SU-DHL-6 (cell line): ENCODE measurements around the gene CMTM7.

Experiments used
- H2AFZ ChIP-seq: fragments of 200-600 bp; sonication (generic); 2 replicates; pipeline ENCODE4 v1.6.1; 2014; ENCODE audit warnings: low read depth, mild to moderate bottlenecking, moderate library complexity, mixed read lengths, antibody characterized with exemption, low read length; ENCODE audit not compliant: severe bottlenecking
- H3F3A ChIP-seq: fragments of 200-600 bp; shearing (Covaris generic); 2 replicates; pipeline ENCODE4 v1.6.0; 2016; ENCODE audit warnings: antibody characterized with exemption, mild to moderate bottlenecking; ENCODE audit not compliant: insufficient read depth
- H3K27ac ChIP-seq: fragments of 200-600 bp; sonication (generic); 2 replicates; pipeline ENCODE4 v1.5.1; 2016; ENCODE audit warnings: low read depth, mild to moderate bottlenecking, low read length, moderate library complexity, mixed read lengths
- H3K27me3 ChIP-seq: fragments of 200-600 bp; sonication (generic), shearing (Covaris generic); 2 replicates; pipeline ENCODE4 v1.6.0; 2014; ENCODE audit warnings: mild to moderate bottlenecking, low read length
- H3K36me3 ChIP-seq: fragments of 200-600 bp; sonication (generic); 2 replicates; pipeline ENCODE4 v1.6.1; 2014; ENCODE audit warnings: mild to moderate bottlenecking, low read length, mixed read lengths
- H3K4me2 ChIP-seq: fragments of 300-600, 200-600 bp; shearing (Covaris generic), sonication (generic); 2 replicates; pipeline ENCODE4 v1.6.0; 2014; ENCODE audit warnings: low read length, low read depth, mild to moderate bottlenecking; ENCODE audit not compliant: poor library complexity, severe bottlenecking
- H3K4me3 ChIP-seq: fragments of 200-600 bp; sonication (generic); 2 replicates; pipeline ENCODE4 v1.5.1; 2014; ENCODE audit warnings: antibody characterized with exemption, low read length, mild to moderate bottlenecking, mixed read lengths; ENCODE audit not compliant: insufficient read depth, poor library complexity, severe bottlenecking
- H3K79me2 ChIP-seq: fragments of 200-600 bp; sonication (generic); 2 replicates; pipeline ENCODE4 v1.6.1; 2014; ENCODE audit warnings: mild to moderate bottlenecking, low read length, moderate library complexity; ENCODE audit not compliant: insufficient read depth
- H3K9ac ChIP-seq: fragments of 200-600 bp; sonication (generic); 2 replicates; pipeline ENCODE4 v1.7.0; 2014; ENCODE audit warnings: mild to moderate bottlenecking, low read length
- H3K9me2 ChIP-seq: fragments of 200-600 bp; sonication (generic); replicated peaks from 2 replicates; pipeline ENCODE4 v1.6.1; 2014; ENCODE audit warnings: low read length; ENCODE audit not compliant: insufficient read depth
- H3K9me3 ChIP-seq: fragments of 200-600 bp; sonication (generic); 2 replicates; pipeline ENCODE4 v1.6.1; 2014; ENCODE audit warnings: low read length, mixed read lengths; ENCODE audit not compliant: insufficient read depth
- H4K20me1 ChIP-seq: fragments of 200-600 bp; sonication (generic); 2 replicates; pipeline ENCODE4 v1.6.1; 2014; ENCODE audit warnings: low read depth, mild to moderate bottlenecking, antibody characterized with exemption, low read length, moderate library complexity, mixed read lengths
- CTCF ChIP-seq: fragments of 200-600 bp; sonication (generic); IDR thresholded peaks from one replicate; pipeline ENCODE4 v1.5.1; 2017; ENCODE audit warnings: antibody characterized with exemption, mild to moderate bottlenecking, low read length, moderate library complexity; ENCODE audit not compliant: insufficient read depth, poor library complexity, severe bottlenecking
- EZH2phosphoT487 ChIP-seq: fragments of 200-600 bp; sonication (generic), shearing (Covaris generic); conservative IDR thresholded peaks from 2 replicates; pipeline ENCODE4 v1.6.1; 2018; ENCODE audit warnings: mild to moderate bottlenecking, antibody characterized with exemption, low read length, moderate library complexity, mixed read lengths

Gene CMTM7

GRCh38 chr3:32449691-32450090 is 58.0 kb downstream of the CMTM7 start:
- no peaks in the 10 kb centered on the region; the same call in 1 of the 2 replicates for H4K20me1 ChIP-seq
- H2AFZ ChIP-seq = no peak overlapping the region
- no peaks in the 10 kb centered on the region for H3K79me2 ChIP-seq
- no peaks in the 10 kb centered on the region for H3K36me3 ChIP-seq
- H3K27me3 ChIP-seq = no peaks in the 10 kb centered on the region
- H3K9me2 ChIP-seq = no peaks in the 10 kb centered on the region
- H3F3A ChIP-seq = no peaks in the 10 kb centered on the region
- H3K9me3 ChIP-seq = no peaks in the 10 kb centered on the region
- TF ChIP-seq EZH2phosphoT487 (no peak), CTCF (no peak)
- H3K27ac ChIP-seq = no peak overlapping the region
- H3K4me3 ChIP-seq = no peak overlapping the region
- no peak overlapping the region for H3K9ac ChIP-seq
- no peak overlapping the region for H3K4me2 ChIP-seq

- H2AFZ ChIP-seq = no peak overlapping the region
- no peaks in the 10 kb centered on the region for H3K79me2 ChIP-seq
- no peaks in the 10 kb centered on the region for H3K9me2 ChIP-seq
- no peaks in the 10 kb centered on the region for H3K9me3 ChIP-seq
- H3K36me3 ChIP-seq = no peaks in the 10 kb centered on the region
- H3K27me3 ChIP-seq = no peaks in the 10 kb centered on the region
- H3K27ac ChIP-seq = no peak overlapping the region
- no peak overlapping the region for H3K9ac ChIP-seq
- H4K20me1 ChIP-seq = no peaks in the 10 kb centered on the region; the same call in 1 of the 2 replicates
- no peaks in the 10 kb centered on the region for H3F3A ChIP-seq
- TF ChIP-seq CTCF = no peak
- no peak for TF ChIP-seq EZH2phosphoT487
- H3K4me2 ChIP-seq = no peak overlapping the region
- no peak overlapping the region for H3K4me3 ChIP-seq
Observed at GRCh38 chr3:32450426-32450825, 58.8 kb downstream of the CMTM7 start.

GRCh38 chr3:32450992-32451659 is 59.5 kb downstream of the CMTM7 start:
- no peak overlapping the region for H2AFZ ChIP-seq
- no peak overlapping the region for H3K27ac ChIP-seq
- H3K9me2 ChIP-seq = no peaks in the 10 kb centered on the region
- H3K79me2 ChIP-seq = no peaks in the 10 kb centered on the region
- H3K36me3 ChIP-seq = no peaks in the 10 kb centered on the region
- no peaks in the 10 kb centered on the region; the same call in 1 of the 2 replicates for H4K20me1 ChIP-seq
- no peaks in the 10 kb centered on the region for H3F3A ChIP-seq
- H3K9me3 ChIP-seq = no peaks in the 10 kb centered on the region
- H3K9ac ChIP-seq = no peak overlapping the region
- no peak overlapping the region for H3K4me2 ChIP-seq
- H3K27me3 ChIP-seq = no peaks in the 10 kb centered on the region
- H3K4me3 ChIP-seq = no peak overlapping the region
- no peak for TF ChIP-seq CTCF
- no peak for TF ChIP-seq EZH2phosphoT487
